GM12878 (cell line): Measurements from ENCODE around the gene SHC2. TPM values are rescaled to one million over a fixed set of nuclear protein-coding genes. Genes with fewer than 3 reads are reported as not detected.

Experiments used
- ATAC-seq: fragments of 200-7000 bp; cut with Tn5 transposase; 3 replicates; pipeline ENCODE4 v1.9.1; 2020; ENCODE audit warnings: mild to moderate bottlenecking, moderate library complexity
- BruUV-seq: library from RNA; stranded (reverse); fragments of 400-500 nt; replicated peaks from 2 replicates; lab custom pipeline; 2021; lab: Mats Ljungman, UMichigan
- CTCF ChIA-PET: fragments of 300-600 bp; sonication (Branson Sonifier 250); formaldehyde crosslinking; extraction: SDS; loops from one replicate; lab custom pipeline; 2021; ENCODE audit warnings: inconsistent platforms; lab: Yijun Ruan, JAX
- POLR2A ChIA-PET: fragments of 350-600 bp; formaldehyde crosslinking; extraction: SDS; loops from one replicate; lab custom pipeline; 2021; ENCODE audit warnings: inconsistent platforms; lab: Charles Lee
- RAD21 ChIA-PET: fragments of 300-600 bp; sonication (Branson Sonifier 250); formaldehyde crosslinking; loops from one replicate; lab custom pipeline; 2023; ENCODE audit warnings: antibody characterized with exemption; ENCODE audit not compliant: unreplicated experiment; lab: Charles Lee
- SMC1A ChIA-PET: fragments of 300-600 bp; sonication (Branson Sonifier 250); formaldehyde crosslinking; loops from one replicate; lab custom pipeline; 2023; ENCODE audit not compliant: unreplicated experiment, uncharacterized antibody; lab: Charles Lee
- DNase-seq: peaks from one replicate; pipeline ENCODE4 v3.0.0-alpha.2; 2011; ENCODE audit warnings: low read depth, low spot score
- FAIRE-seq: peaks from 3 replicates; lab custom pipeline; 2011; peaks lifted over from hg19 to GRCh38; lab: Jason Lieb, UNC
- H2AFZ ChIP-seq: 2 replicates; pipeline ENCODE4 v1.6.0; 2011; ENCODE audit warnings: low read depth, low read length, control low read depth; ENCODE audit not compliant: control insufficient read depth
- H3K27ac ChIP-seq: 2 replicates; pipeline ENCODE4 v1.5.1; 2011; ENCODE audit warnings: control low read depth; ENCODE audit not compliant: control insufficient read depth, insufficient read depth
- H3K27me3 ChIP-seq, 2 experiments: replicated peaks in 1 of 2; 2 replicates each; pipeline versions ENCODE4 v1.6.0 to v1.6.1; 2011; ENCODE audit warnings: low read length in 1 of 2; ENCODE audit not compliant: control insufficient read depth in 2 of 2, insufficient read depth in 2 of 2
- H3K36me3 ChIP-seq, 2 experiments: 2 replicates each; pipeline ENCODE4 v1.5.1; 2011; ENCODE audit warnings: low read length in 1 of 2; ENCODE audit not compliant: control insufficient read depth in 2 of 2, insufficient read depth in 2 of 2
- H3K4me1 ChIP-seq: 2 replicates; pipeline ENCODE4 v1.6.1; 2011; ENCODE audit warnings: mild to moderate bottlenecking, low read length, moderate library complexity, mixed read lengths; ENCODE audit not compliant: control insufficient read depth, insufficient read depth
- H3K4me2 ChIP-seq: 2 replicates; pipeline ENCODE4 v1.6.0; 2011; ENCODE audit warnings: control low read depth; ENCODE audit not compliant: control insufficient read depth, insufficient read depth
- H3K4me3 ChIP-seq: fragments of 200-600 bp; sonication (generic); 2 replicates; pipeline ENCODE4 v1.5.1; 2016
- H3K79me2 ChIP-seq: 2 replicates; pipeline ENCODE4 v1.6.0; 2011; ENCODE audit warnings: low read length; ENCODE audit not compliant: control insufficient read depth, insufficient read depth
- H3K9ac ChIP-seq: 2 replicates; pipeline ENCODE4 v1.8.0; 2011; ENCODE audit warnings: low read length, control low read depth, mixed read lengths; ENCODE audit not compliant: control insufficient read depth, insufficient read depth
- H3K9me3 ChIP-seq: replicated peaks from 3 replicates; pipeline ENCODE4 v1.5.1; 2011; ENCODE audit warnings: mild to moderate bottlenecking, low read length; ENCODE audit not compliant: control insufficient read depth, insufficient read depth
- H4K20me1 ChIP-seq: 2 replicates; pipeline ENCODE4 v1.6.0; 2011; ENCODE audit not compliant: control insufficient read depth, insufficient read depth
- DPF2 ChIP-seq: fragments of 450-650 bp; IDR thresholded peaks from 2 replicates; pipeline ENCODE4 v1.6.1; 2017; ENCODE audit warnings: mild to moderate bottlenecking
- HDGF ChIP-seq: fragments of 450-650 bp; IDR thresholded peaks from 2 replicates; pipeline ENCODE4 v1.6.1; 2016; ENCODE audit warnings: antibody characterized with exemption
- JUNB ChIP-seq: IDR thresholded peaks from 2 replicates; pipeline ENCODE4 v1.6.1; 2016; ENCODE audit warnings: antibody characterized with exemption, mild to moderate bottlenecking
- MYC ChIP-seq: IDR thresholded peaks from 2 replicates; pipeline ENCODE4 v1.6.1; 2011; ENCODE audit warnings: mild to moderate bottlenecking, low read length, moderate library complexity, inconsistent platforms; ENCODE audit not compliant: insufficient read depth, insufficient replicate concordance, insufficient read length, severe bottlenecking
- POLR2AphosphoS5 ChIP-seq: IDR thresholded peaks from 2 replicates; pipeline ENCODE4 v1.6.1; 2011; ENCODE audit warnings: mild to moderate bottlenecking, low read length, inconsistent platforms
- WRNIP1 ChIP-seq: IDR thresholded peaks from 2 replicates; pipeline ENCODE4 v1.6.1; 2011; ENCODE audit warnings: low read depth, low read length, improper control_type of control experiment, borderline replicate concordance
- WGBS: methylation state at CpG from one replicate; pipeline ENCODE4 v1.1.6; 2016; ENCODE audit warnings: low lambda C conversion rate; ENCODE audit not compliant: insufficient replicate concordance, insufficient coverage; ENCODE audit errors: missing lambda C conversion rate; 5-methylcytosine and 5-hydroxymethylcytosine counted together
- in situ Hi-C: fragments of 300-500 bp; cut with MboI; formaldehyde crosslinking; loops from 9 replicates; pipeline ENCODE4 v1.14.3; 2018; ENCODE audit warnings: mixed read lengths
- intact Hi-C: fragments of 100-400 bp; cut with micrococcal nuclease; formaldehyde crosslinking; loops from one replicate; pipeline ENCODE4 v1.14.2; 2022; ENCODE audit not compliant: unreplicated experiment
- polyA plus RNA-seq, 11 experiments: library from polyadenylated mRNA; depleted of rRNA in 4 of 11; unstranded in 6 of 11; stranded (reverse) in 5 of 11; fragments of >200 nt; fragmentation: Nextera tagmentation in 4 of 11; fragmentation: Illumina TruSeq in 1 of 11; extraction: Ambion mirVana in 4 of 11; extraction: Trizol in 1 of 11; gene quantifications; 1 replicate in 1 of 11; 2 replicates in 10 of 11; pipeline versions ENCODE4 v1.2.1 to v1.2.3, GENCODE V29; 2011 to 2016; ENCODE audit warnings: inconsistent platforms in 2 of 11, missing spikeins in 2 of 11, low read depth in 1 of 11
- total RNA-seq, 4 experiments: library from RNA; depleted of rRNA in 3 of 4; stranded (reverse); fragments of >200 nt in 3 of 4; fragmentation: Illumina TruSeq in 1 of 4; extraction: Trizol in 1 of 4; gene quantifications; 2 replicates each; pipeline versions ENCODE4 v1.2.1 to v1.2.3, GENCODE V29; 2013 to 2021

The SHC2 gene
- total and polyA plus RNA-seq, 10 of the 15 experiments (the other 5 are each of a cell fraction or from before 2014, with no cell fraction given), result 0.08 TPM; not detected in 9

DNA sequence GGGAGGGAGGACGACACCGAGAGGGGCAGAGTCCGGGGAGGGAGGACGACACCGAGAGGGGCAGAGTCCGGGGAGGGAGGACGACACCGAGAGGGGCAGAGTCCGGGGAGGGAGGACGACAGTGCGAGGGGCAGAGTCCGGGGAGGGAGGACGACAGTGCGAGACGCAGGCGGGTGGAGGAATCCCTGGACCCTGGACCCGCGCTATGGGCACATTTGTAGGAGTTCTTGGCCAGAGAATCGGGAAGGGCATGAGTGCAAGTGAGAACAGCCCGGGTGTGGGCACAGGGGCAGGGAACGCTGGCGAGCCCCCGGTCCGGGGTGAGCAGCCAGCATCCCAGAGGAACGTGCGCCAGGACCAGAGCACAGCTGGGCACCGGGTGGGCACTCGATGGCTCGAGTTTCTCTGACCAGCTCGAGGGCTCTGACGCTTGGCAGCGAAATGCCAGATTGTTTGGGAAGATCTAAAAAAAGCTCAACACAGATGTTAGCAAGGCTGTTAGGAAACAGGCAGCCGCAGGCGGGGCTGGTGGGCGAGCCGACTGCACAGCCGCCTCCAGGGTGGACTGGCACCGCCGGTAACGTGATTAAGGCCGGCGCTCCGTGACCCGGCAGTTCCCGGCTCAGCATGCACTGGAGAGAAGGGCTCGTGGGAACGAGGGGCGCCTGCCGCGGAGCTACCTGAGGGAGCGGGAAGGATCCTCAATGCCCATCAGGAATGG is 33.9 kb downstream of the SHC2 start:
- no TSS peak for BruUV-seq
- POLR2A ChIA-PET, result no interaction called here

DNA sequence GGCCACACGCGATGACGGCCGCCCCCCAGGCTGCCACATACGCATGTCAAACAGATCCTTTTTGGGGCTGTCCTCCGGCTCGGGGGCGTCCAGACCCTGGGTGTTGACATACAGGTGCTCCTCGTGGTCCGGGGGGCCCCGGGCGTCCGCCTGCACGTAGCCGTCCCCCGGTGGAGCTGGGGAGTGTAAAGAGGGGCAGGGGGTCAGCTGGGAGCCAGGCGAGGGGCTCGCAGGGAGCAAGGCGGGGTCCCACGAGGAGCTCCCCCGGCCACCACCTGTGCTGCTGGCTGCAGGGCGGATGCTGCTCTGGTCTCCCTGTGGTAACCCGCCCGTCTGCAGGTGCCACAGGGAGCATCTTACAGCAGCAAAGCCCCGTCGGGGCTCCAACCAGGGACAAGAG is 35.8 kb downstream of the SHC2 start:
- no peaks in the 10 kb centered on the region for H3K79me2 ChIP-seq
- H3K4me1 ChIP-seq, result no peaks in the 10 kb centered on the region
- ChIA-PET POLR2A (no interaction called here), SMC1A (no interaction called here), CTCF (no interaction called here)
- ATAC-seq (no peak), DNase-seq (no peak), FAIRE-seq (no peak)
- H3K9ac ChIP-seq, result no peak overlapping the region
- intact Hi-C loops (no loop called here), in situ Hi-C loops (no loop called here)
- BruUV-seq, result no TSS peak
- TF ChIP-seq DPF2, result no peak
- no peak for TF ChIP-seq WRNIP1
- no peak for TF ChIP-seq HDGF
- TF ChIP-seq, all 136 proteins: peak for 0
- WGBS, result 78% methylated on average over 21 of the region's 26 CpGs
- H3K4me3 ChIP-seq, result no peak overlapping the region
- no peaks in the 10 kb centered on the region for H4K20me1 ChIP-seq
- RAD21 ChIA-PET, result no interaction called here
- H3K9me3 ChIP-seq, result no peaks in the 10 kb centered on the region; the same call in 2 of the 3 replicates
- no peak overlapping the region for H2AFZ ChIP-seq
- no peak overlapping the region for H3K27ac ChIP-seq
- no peak overlapping the region for H3K4me2 ChIP-seq
- no peaks in the 10 kb centered on the region for H3K27me3 ChIP-seq
- H3K36me3 ChIP-seq, result no peaks in the 10 kb centered on the region

More for the DNA sequence above, 33.9 kb downstream of the SHC2 start:
- SMC1A ChIA-PET, result no interaction called here
- DNase-seq, result no peak
- Histone ChIP-seq H3K36me3 (no peaks in the 10 kb centered on the region), H3K4me3 (no peak overlapping the region), H3K4me2 (no peak overlapping the region)
- 72% methylated on average over 41 of the region's 51 CpGs for WGBS
- TF ChIP-seq MYC (no peak), POLR2AphosphoS5 (no peak), JUNB (no peak)
- TF ChIP-seq, all 136 proteins: peak for 0
- no peak for ATAC-seq
- ChIA-PET RAD21 (no interaction called here), CTCF (no interaction called here)
- FAIRE-seq, result no peak
- no peaks in the 10 kb centered on the region for H4K20me1 ChIP-seq
- H3K27me3 ChIP-seq, result no peaks in the 10 kb centered on the region
- H3K27ac ChIP-seq, result no peak overlapping the region
- H3K79me2 ChIP-seq, result no peaks in the 10 kb centered on the region
- H3K4me1 ChIP-seq, result no peaks in the 10 kb centered on the region
- H3K9ac ChIP-seq, result no peak overlapping the region
- in situ Hi-C loops (no loop called here), intact Hi-C loops (no loop called here)
- H2AFZ ChIP-seq, result no peak overlapping the region
- H3K9me3 ChIP-seq, result no peaks in the 10 kb centered on the region; the same call in 2 of the 3 replicates
